GM12878 (cell line): ENCODE measurements around the gene PPP1R36. TPM values are rescaled to one million over a fixed set of nuclear protein-coding genes. Genes with fewer than 3 reads are reported as not detected.

Experiments
- ATAC-seq: fragments of 200-7000 bp; cut with Tn5 transposase; 3 replicates; pipeline ENCODE4 v1.9.1; 2020; ENCODE audit warnings: mild to moderate bottlenecking, moderate library complexity
- BruUV-seq: library from RNA; stranded (reverse); fragments of 400-500 nt; replicated peaks from 2 replicates; lab custom pipeline; 2021; lab: Mats Ljungman, UMichigan
- CTCF ChIA-PET: fragments of 300-600 bp; sonication (Branson Sonifier 250); formaldehyde crosslinking; extraction: SDS; loops from one replicate; lab custom pipeline; 2021; ENCODE audit warnings: inconsistent platforms; lab: Yijun Ruan, JAX
- POLR2A ChIA-PET: fragments of 350-600 bp; formaldehyde crosslinking; extraction: SDS; loops from one replicate; lab custom pipeline; 2021; ENCODE audit warnings: inconsistent platforms; lab: Charles Lee
- RAD21 ChIA-PET: fragments of 300-600 bp; sonication (Branson Sonifier 250); formaldehyde crosslinking; loops from one replicate; lab custom pipeline; 2023; ENCODE audit warnings: antibody characterized with exemption; ENCODE audit not compliant: unreplicated experiment; lab: Charles Lee
- SMC1A ChIA-PET: fragments of 300-600 bp; sonication (Branson Sonifier 250); formaldehyde crosslinking; loops from one replicate; lab custom pipeline; 2023; ENCODE audit not compliant: unreplicated experiment, uncharacterized antibody; lab: Charles Lee
- DNase-seq: peaks from one replicate; pipeline ENCODE4 v3.0.0-alpha.2; 2011; ENCODE audit warnings: low read depth, low spot score
- FAIRE-seq: peaks from 3 replicates; lab custom pipeline; 2011; peaks lifted over from hg19 to GRCh38; lab: Jason Lieb, UNC
- H2AFZ ChIP-seq: 2 replicates; pipeline ENCODE4 v1.6.0; 2011; ENCODE audit warnings: low read depth, low read length, control low read depth; ENCODE audit not compliant: control insufficient read depth
- H3K27ac ChIP-seq: 2 replicates; pipeline ENCODE4 v1.5.1; 2011; ENCODE audit warnings: control low read depth; ENCODE audit not compliant: control insufficient read depth, insufficient read depth
- H3K27me3 ChIP-seq, 2 experiments: replicated peaks in 1 of 2; 2 replicates each; pipeline versions ENCODE4 v1.6.0 to v1.6.1; 2011; ENCODE audit warnings: low read length in 1 of 2; ENCODE audit not compliant: control insufficient read depth in 2 of 2, insufficient read depth in 2 of 2
- H3K36me3 ChIP-seq, 2 experiments: 2 replicates each; pipeline ENCODE4 v1.5.1; 2011; ENCODE audit warnings: low read length in 1 of 2; ENCODE audit not compliant: control insufficient read depth in 2 of 2, insufficient read depth in 2 of 2
- H3K4me1 ChIP-seq: 2 replicates; pipeline ENCODE4 v1.6.1; 2011; ENCODE audit warnings: mild to moderate bottlenecking, low read length, moderate library complexity, mixed read lengths; ENCODE audit not compliant: control insufficient read depth, insufficient read depth
- H3K4me2 ChIP-seq: 2 replicates; pipeline ENCODE4 v1.6.0; 2011; ENCODE audit warnings: control low read depth; ENCODE audit not compliant: control insufficient read depth, insufficient read depth
- H3K4me3 ChIP-seq: fragments of 200-600 bp; sonication (generic); 2 replicates; pipeline ENCODE4 v1.5.1; 2016
- H3K79me2 ChIP-seq: 2 replicates; pipeline ENCODE4 v1.6.0; 2011; ENCODE audit warnings: low read length; ENCODE audit not compliant: control insufficient read depth, insufficient read depth
- H3K9ac ChIP-seq: 2 replicates; pipeline ENCODE4 v1.8.0; 2011; ENCODE audit warnings: low read length, control low read depth, mixed read lengths; ENCODE audit not compliant: control insufficient read depth, insufficient read depth
- H3K9me3 ChIP-seq: replicated peaks from 3 replicates; pipeline ENCODE4 v1.5.1; 2011; ENCODE audit warnings: mild to moderate bottlenecking, low read length; ENCODE audit not compliant: control insufficient read depth, insufficient read depth
- H4K20me1 ChIP-seq: 2 replicates; pipeline ENCODE4 v1.6.0; 2011; ENCODE audit not compliant: control insufficient read depth, insufficient read depth
- FOXM1 ChIP-seq: IDR thresholded peaks from 2 replicates; pipeline ENCODE4 v1.6.1; 2012; ENCODE audit warnings: low read depth, mild to moderate bottlenecking, inconsistent platforms, low read length, moderate library complexity
- SRF ChIP-seq, 2 experiments: IDR thresholded peaks; 2 replicates each; pipeline ENCODE4 v1.6.1; 2011; ENCODE audit warnings: low read depth in 2 of 2, low read length in 2 of 2, mild to moderate bottlenecking in 1 of 2, moderate library complexity in 1 of 2
- SUZ12 ChIP-seq: fragments of 200-600 bp; sonication (generic); IDR thresholded peaks from one replicate; pipeline ENCODE4 v1.6.1; 2018; ENCODE audit warnings: antibody characterized with exemption, mild to moderate bottlenecking; ENCODE audit not compliant: unreplicated experiment
- WGBS: methylation state at CpG from one replicate; pipeline ENCODE4 v1.1.6; 2016; ENCODE audit warnings: low lambda C conversion rate; ENCODE audit not compliant: insufficient replicate concordance, insufficient coverage; ENCODE audit errors: missing lambda C conversion rate; 5-methylcytosine and 5-hydroxymethylcytosine counted together
- in situ Hi-C: fragments of 300-500 bp; cut with MboI; formaldehyde crosslinking; loops from 9 replicates; pipeline ENCODE4 v1.14.3; 2018; ENCODE audit warnings: mixed read lengths
- intact Hi-C: fragments of 100-400 bp; cut with micrococcal nuclease; formaldehyde crosslinking; loops from one replicate; pipeline ENCODE4 v1.14.2; 2022; ENCODE audit not compliant: unreplicated experiment
- polyA plus RNA-seq, 11 experiments: library from polyadenylated mRNA; depleted of rRNA in 4 of 11; unstranded in 6 of 11; stranded (reverse) in 5 of 11; fragments of >200 nt; fragmentation: Nextera tagmentation in 4 of 11; fragmentation: Illumina TruSeq in 1 of 11; extraction: Ambion mirVana in 4 of 11; extraction: Trizol in 1 of 11; gene quantifications; 1 replicate in 1 of 11; 2 replicates in 10 of 11; pipeline versions ENCODE4 v1.2.1 to v1.2.3, GENCODE V29; 2011 to 2016; ENCODE audit warnings: inconsistent platforms in 2 of 11, missing spikeins in 2 of 11, low read depth in 1 of 11
- total RNA-seq, 4 experiments: library from RNA; depleted of rRNA in 3 of 4; stranded (reverse); fragments of >200 nt in 3 of 4; fragmentation: Illumina TruSeq in 1 of 4; extraction: Trizol in 1 of 4; gene quantifications; 2 replicates each; pipeline versions ENCODE4 v1.2.1 to v1.2.3, GENCODE V29; 2013 to 2021
- TF ChIP-seq, protein P1 (sequence below): fragments of 450-650 bp; IDR thresholded peaks from 2 replicates; pipeline ENCODE4 v1.6.1; 2017; ENCODE audit warnings: low read depth, mild to moderate bottlenecking, moderate library complexity

PPP1R36 gene
- total and polyA plus RNA-seq, 10 of the 15 experiments (the other 5 are each of a cell fraction or from before 2014, with no cell fraction given): 0.12 to 0.13 TPM; not detected in 8

DNA sequence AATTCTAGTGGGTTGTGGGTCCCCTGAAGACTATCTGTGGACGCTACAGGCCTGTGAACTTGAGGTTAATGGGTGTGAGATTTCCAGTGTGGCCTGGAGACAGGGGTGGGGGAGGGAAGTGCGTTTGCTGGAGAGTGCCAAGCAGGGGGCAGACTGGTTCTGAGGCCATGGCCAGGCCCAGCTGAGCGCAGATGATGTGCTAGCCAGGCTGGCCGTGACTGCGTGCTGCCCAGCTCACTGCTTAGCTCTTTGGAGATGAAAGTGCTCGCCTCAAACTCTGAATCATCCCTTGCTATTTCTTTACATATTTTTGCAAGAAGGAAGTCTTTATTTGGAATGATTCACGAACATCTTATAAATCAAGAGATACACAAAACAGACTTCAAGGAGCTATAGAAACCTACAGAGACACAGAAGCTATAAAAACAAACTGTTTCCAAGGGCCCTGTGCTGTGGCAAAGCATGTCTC lies 79.2 kb downstream of the PPP1R36 start:
- TF ChIP-seq SUZ12 (no peak), FOXM1 (no peak), SRF (IDR thresholded peaks at IDR 0.05; ENCODE audit: low read depth in 2 of 2, low read length in 2 of 2) (no peak)
- TF ChIP-seq, protein P1, sequence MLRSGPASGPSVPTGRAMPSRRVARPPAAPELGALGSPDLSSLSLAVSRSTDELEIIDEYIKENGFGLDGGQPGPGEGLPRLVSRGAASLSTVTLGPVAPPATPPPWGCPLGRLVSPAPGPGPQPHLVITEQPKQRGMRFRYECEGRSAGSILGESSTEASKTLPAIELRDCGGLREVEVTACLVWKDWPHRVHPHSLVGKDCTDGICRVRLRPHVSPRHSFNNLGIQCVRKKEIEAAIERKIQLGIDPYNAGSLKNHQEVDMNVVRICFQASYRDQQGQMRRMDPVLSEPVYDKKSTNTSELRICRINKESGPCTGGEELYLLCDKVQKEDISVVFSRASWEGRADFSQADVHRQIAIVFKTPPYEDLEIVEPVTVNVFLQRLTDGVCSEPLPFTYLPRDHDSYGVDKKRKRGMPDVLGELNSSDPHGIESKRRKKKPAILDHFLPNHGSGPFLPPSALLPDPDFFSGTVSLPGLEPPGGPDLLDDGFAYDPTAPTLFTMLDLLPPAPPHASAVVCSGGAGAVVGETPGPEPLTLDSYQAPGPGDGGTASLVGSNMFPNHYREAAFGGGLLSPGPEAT: no peak
- TF ChIP-seq, all 136 proteins: peak for 0
- no TSS peak for BruUV-seq
- Histone ChIP-seq H2AFZ (no peak overlapping the region), H4K20me1 (no peaks in the 10 kb centered on the region), H3K79me2 (no peaks in the 10 kb centered on the region), H3K9me3 (no peaks in the 10 kb centered on the region), H3K4me1 (no peaks in the 10 kb centered on the region), H3K36me3 (no peaks in the 10 kb centered on the region), H3K27me3 (no peaks in the 10 kb centered on the region), H3K27ac (no peak overlapping the region), H3K9ac (no peak overlapping the region), H3K4me3 (no peak overlapping the region), H3K4me2 (no peak overlapping the region)
- WGBS: 40% methylated on average over 7 of the region's 7 CpGs
- DNase-seq (no peak), ATAC-seq (no peak), FAIRE-seq (no peak)
- ChIA-PET RAD21 (interaction anchor here (1.2 kb wide), 1 partner anchor 16 kb away, joined by 3 read pairs; no protein-coding TSS in a partner anchor), CTCF (interaction anchor here (0.5 to 1.6 kb wide), 4 partner anchors 8 to 590 kb away, joined by 3 to 5 read pairs (median 4); no protein-coding TSS in a partner anchor), SMC1A (interaction anchor here (1.5 kb wide), 1 partner anchor 285 kb away, joined by 3 read pairs; no protein-coding TSS in a partner anchor), POLR2A (no interaction called here)
- in situ Hi-C loops: no loop called here
- intact Hi-C loops: no loop called here
